ENCODE measurements around the gene TSEN54. TPM values are rescaled to one million over a fixed set of nuclear protein-coding genes. Genes with fewer than 3 reads are reported as not detected.

The TSEN54 gene
- total RNA-seq, 2 experiments from 2014 or later: 38.8 to 45.4 TPM

DNA sequence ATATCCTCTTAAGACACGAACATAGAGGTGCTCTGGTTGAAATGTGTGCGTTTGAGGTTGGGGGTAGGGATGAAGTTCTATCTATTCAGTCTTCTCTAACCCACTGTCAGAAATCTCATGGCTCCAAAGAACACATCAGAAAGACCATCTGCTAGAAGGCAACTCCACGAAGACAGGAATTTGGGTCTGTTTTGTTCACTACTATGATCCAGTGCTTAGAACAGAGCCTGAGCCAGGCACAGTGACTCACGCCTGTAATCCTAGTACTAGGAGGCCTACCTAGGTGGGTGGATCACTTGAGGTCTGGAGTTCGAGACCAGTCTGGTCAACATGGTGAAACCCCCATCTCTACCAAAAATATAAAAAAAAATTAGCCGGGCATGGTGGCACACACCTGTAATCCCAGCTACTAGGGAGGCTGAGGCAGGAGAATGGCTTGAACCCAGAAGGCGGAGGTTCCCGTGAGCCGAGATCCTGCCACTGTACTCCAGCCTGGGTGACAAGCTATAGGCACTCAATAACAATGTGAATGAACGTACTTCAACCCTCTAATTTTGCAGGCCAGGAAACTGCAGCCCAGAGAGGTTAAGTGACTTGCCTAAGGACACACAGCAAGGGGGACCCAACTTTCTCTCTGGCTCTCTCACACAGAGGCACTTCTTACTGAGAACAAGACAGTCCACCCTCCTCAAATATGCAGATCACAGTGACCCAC is 3.2 kb upstream of the TSEN54 start:
- intact Hi-C loops (cut with micrococcal nuclease): no loop called here

GRCh38 chr17:75513641-75514000 is 2.7 kb upstream of the TSEN54 start:
- peaks cover 12% of the 10 kb centered on the region for H3K36me3 Mint-ChIP-seq (ENCODE audit: low read depth)
- POLR2A ChIA-PET: interaction anchor here (0.7 to 1.1 kb wide), 2 partner anchors 12 to 242 kb away, joined by 3 read pairs; partner anchors contain the start of genes LLGL2 and MIF4GD
- peaks cover 20% of the 10 kb centered on the region for H3K4me1 Mint-ChIP-seq (ENCODE audit: low read depth)
- ATAC-seq (no peak), DNase-seq (no peak)
- CTCF ChIA-PET: interaction anchor here (0.9 to 1.1 kb wide), 4 partner anchors 12 to 240 kb away, joined by 3 to 4 read pairs (median 3); partner anchors contain the start of gene LLGL2
- H3K27me3 Mint-ChIP-seq: no peaks in the 10 kb centered on the region
- H3K9me3 Mint-ChIP-seq: no peaks in the 10 kb centered on the region
- intact Hi-C loops (cut with micrococcal nuclease): no loop called here
- no peak overlapping the region for H3K4me3 Mint-ChIP-seq
- TF ChIP-seq, protein P1, sequence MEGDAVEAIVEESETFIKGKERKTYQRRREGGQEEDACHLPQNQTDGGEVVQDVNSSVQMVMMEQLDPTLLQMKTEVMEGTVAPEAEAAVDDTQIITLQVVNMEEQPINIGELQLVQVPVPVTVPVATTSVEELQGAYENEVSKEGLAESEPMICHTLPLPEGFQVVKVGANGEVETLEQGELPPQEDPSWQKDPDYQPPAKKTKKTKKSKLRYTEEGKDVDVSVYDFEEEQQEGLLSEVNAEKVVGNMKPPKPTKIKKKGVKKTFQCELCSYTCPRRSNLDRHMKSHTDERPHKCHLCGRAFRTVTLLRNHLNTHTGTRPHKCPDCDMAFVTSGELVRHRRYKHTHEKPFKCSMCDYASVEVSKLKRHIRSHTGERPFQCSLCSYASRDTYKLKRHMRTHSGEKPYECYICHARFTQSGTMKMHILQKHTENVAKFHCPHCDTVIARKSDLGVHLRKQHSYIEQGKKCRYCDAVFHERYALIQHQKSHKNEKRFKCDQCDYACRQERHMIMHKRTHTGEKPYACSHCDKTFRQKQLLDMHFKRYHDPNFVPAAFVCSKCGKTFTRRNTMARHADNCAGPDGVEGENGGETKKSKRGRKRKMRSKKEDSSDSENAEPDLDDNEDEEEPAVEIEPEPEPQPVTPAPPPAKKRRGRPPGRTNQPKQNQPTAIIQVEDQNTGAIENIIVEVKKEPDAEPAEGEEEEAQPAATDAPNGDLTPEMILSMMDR (IDR thresholded peaks at IDR 0.05): no peak
- no peak overlapping the region for H3K27ac Mint-ChIP-seq

More for the DNA sequence above, 3.2 kb upstream of the TSEN54 start:
- TF ChIP-seq, protein P1 (IDR thresholded peaks at IDR 0.05): no peak
- H3K4me1 Mint-ChIP-seq (ENCODE audit: low read depth): peaks cover 14% of the 10 kb centered on the region
- DNase-seq (no peak), ATAC-seq (no peak)
- no peak overlapping the region for H3K27ac Mint-ChIP-seq
- H3K36me3 Mint-ChIP-seq (ENCODE audit: low read depth): peaks cover 7% of the 10 kb centered on the region
- H3K9me3 Mint-ChIP-seq: no peaks in the 10 kb centered on the region
- H3K27me3 Mint-ChIP-seq: no peaks in the 10 kb centered on the region
- POLR2A ChIA-PET: interaction anchor here (1.3 kb wide), 1 partner anchor 56 kb away, joined by 3 read pairs; the partner anchor contains the start of gene TMEM94
- no peak overlapping the region for H3K4me3 Mint-ChIP-seq
- CTCF ChIA-PET: interaction anchor here (1.0 to 1.1 kb wide), 5 partner anchors 13 to 305 kb away, joined by 3 to 4 read pairs (median 3); partner anchors contain the start of gene LLGL2

DNA sequence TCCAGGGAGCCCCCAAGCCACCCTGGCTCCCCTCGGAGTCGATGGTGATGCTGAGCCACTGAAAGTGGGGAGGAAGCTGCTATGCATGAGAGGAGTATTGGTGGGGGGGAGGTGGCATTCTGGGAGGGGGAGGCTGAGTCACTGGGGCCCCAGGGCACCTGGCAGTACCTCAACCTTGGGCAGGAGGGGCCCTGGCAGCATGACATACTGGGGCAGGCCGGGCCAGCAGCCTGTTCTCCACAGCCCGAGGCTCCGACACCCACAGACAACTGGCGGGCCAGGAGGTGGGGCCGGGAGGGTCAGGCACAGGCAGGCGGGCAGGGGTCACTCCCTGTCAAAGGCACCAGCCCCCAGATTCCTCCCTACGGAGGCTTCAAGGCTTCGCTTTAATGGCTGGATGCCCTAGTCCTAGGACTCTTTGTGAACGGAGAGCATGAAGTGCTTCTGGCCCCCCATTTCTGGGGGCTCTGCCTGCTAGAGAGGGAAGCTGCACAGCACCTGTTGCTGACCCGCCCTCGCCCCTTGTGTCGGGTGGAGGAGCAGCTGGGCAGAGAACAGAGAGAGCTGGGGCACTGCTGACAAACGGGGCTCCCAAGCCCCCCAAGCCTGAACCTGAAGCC is 1.9 kb upstream of the TSEN54 start:
- CTCF ChIA-PET: interaction anchor here (0.7 to 1.0 kb wide), 3 partner anchors 11 to 192 kb away, joined by 3 to 5 read pairs (median 3); partner anchors contain the start of gene LLGL2
- Mint-ChIP-seq H3K4me1 (ENCODE audit: low read depth) (peaks cover 25% of the 10 kb centered on the region), H3K9me3 (no peaks in the 10 kb centered on the region), H3K27ac (no peak overlapping the region), H3K4me3 (peak overlapping the region; percentile 52), H3K27me3 (no peaks in the 10 kb centered on the region), H3K36me3 (ENCODE audit: low read depth) (peaks cover 19% of the 10 kb centered on the region)
- TF ChIP-seq, protein P1 (IDR thresholded peaks at IDR 0.05): no peak
- intact Hi-C loops (cut with micrococcal nuclease): no loop called here
- ATAC-seq (no peak), DNase-seq (peak; percentile 29)
- POLR2A ChIA-PET: interaction anchor here (0.7 to 1.1 kb wide), 2 partner anchors 11 to 243 kb away, joined by 3 read pairs; partner anchors contain the start of genes LLGL2 and MIF4GD

DNA sequence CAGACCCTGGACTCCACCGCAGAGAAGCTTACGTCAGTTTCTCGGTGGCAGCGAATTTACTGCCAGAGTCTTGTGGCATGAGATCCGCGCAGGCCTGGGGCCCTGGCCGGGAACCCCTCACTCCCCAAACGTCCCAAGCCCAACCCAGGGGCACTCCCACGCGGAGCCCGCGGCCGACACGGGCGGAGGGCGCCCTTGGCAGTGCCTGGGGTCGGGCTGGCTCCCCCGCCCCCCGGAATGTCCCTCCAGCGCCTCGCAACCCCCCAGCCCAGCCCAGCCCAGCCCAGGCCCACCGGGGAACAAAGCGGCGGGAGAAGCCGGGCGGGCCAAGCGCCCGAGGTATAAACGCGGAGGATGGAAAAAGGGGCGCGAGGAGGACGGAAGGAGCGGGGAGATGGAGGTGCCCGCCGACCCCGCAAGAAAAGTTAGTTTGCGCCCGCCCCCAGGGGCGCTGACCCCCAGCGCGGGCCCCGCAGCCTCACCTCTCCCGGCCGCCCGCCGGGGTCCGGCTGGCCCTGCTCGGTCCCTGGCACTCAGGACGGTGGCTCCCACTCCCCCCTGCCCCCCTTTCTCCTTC is 1.3 kb upstream of the TSEN54 start:
- peaks cover 28% of the 10 kb centered on the region for H3K4me1 Mint-ChIP-seq (ENCODE audit: low read depth)
- ChIA-PET POLR2A (interaction anchor here (1.1 kb wide), 1 partner anchor 244 kb away, joined by 3 read pairs; the partner anchor contains the start of gene MIF4GD), CTCF (interaction anchor here (0.7 kb wide), 1 partner anchor 10 kb away, joined by 5 read pairs; the partner anchor contains the start of gene LLGL2)
- peak overlapping the region; percentile 74 for H3K4me3 Mint-ChIP-seq
- TF ChIP-seq, protein P1 (IDR thresholded peaks at IDR 0.05): no peak
- no peak overlapping the region for H3K27ac Mint-ChIP-seq
- no peaks in the 10 kb centered on the region for H3K9me3 Mint-ChIP-seq
- H3K36me3 Mint-ChIP-seq (ENCODE audit: low read depth): peaks cover 23% of the 10 kb centered on the region
- ATAC-seq: no peak
- no peaks in the 10 kb centered on the region for H3K27me3 Mint-ChIP-seq
- no peak for DNase-seq
- intact Hi-C loops (cut with micrococcal nuclease): loop anchor here (5.0 kb wide), 1 partner anchor 88 kb away; no protein-coding TSS in a partner anchor
